C4-2B (cell line): ENCODE measurements around the gene SVIP.

ENCODE experiments used
- H3K27ac ChIP-seq: fragments of 450-650 bp; 2 replicates; pipeline ENCODE4 v1.5.1; 2017
- ZFX ChIP-seq: fragments of 450-650 bp; IDR thresholded peaks from 2 replicates; pipeline ENCODE4 v1.6.1; 2017
- TF ChIP-seq, protein P1 (sequence below): fragments of 450-650 bp; conservative IDR thresholded peaks from 2 replicates; pipeline ENCODE4 v1.5.1; 2017; ENCODE audit warnings: mild to moderate bottlenecking

Gene SVIP

GRCh38 chr11:22851477-22851876 is 21.9 kb upstream of the SVIP start:
- no peak overlapping the region for H3K27ac ChIP-seq
- TF ChIP-seq, protein P1, sequence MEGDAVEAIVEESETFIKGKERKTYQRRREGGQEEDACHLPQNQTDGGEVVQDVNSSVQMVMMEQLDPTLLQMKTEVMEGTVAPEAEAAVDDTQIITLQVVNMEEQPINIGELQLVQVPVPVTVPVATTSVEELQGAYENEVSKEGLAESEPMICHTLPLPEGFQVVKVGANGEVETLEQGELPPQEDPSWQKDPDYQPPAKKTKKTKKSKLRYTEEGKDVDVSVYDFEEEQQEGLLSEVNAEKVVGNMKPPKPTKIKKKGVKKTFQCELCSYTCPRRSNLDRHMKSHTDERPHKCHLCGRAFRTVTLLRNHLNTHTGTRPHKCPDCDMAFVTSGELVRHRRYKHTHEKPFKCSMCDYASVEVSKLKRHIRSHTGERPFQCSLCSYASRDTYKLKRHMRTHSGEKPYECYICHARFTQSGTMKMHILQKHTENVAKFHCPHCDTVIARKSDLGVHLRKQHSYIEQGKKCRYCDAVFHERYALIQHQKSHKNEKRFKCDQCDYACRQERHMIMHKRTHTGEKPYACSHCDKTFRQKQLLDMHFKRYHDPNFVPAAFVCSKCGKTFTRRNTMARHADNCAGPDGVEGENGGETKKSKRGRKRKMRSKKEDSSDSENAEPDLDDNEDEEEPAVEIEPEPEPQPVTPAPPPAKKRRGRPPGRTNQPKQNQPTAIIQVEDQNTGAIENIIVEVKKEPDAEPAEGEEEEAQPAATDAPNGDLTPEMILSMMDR = no peak
- no peak for TF ChIP-seq ZFX

DNA sequence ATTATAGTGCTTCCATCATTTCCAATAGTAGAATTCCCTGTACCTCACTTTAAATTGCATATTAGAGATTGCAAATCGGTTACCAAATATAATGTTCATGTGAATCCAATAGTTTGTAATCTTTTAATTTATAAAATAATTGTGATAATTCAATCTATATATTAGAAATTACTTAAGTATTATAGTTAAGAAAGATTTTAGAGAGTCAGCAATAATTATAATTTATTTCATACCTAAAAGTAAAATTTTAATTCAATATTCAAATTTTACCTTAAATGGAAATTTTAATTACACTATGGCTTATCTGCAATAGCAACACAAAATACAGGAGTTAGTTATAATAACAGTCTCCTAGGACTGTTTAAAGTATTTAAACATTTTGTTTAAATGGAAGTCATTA is 17.1 kb upstream of the SVIP start:
- TF ChIP-seq, protein P1 = no peak
- TF ChIP-seq ZFX = no peak
- H3K27ac ChIP-seq = no peak overlapping the region

- TF ChIP-seq ZFX = no peak
- TF ChIP-seq, protein P1 = no peak
- no peak overlapping the region for H3K27ac ChIP-seq
Observed at GRCh38 chr11:22832315-22833015, 2.9 kb upstream of the SVIP start.

- TF ChIP-seq, protein P1 = peak; percentile 70
- no peak for TF ChIP-seq ZFX
- H3K27ac ChIP-seq = no peak overlapping the region
Observed at GRCh38 chr11:22830082-22830414, 447 bp upstream of the SVIP start.

GRCh38 chr11:22828373-22828772 is 1.2 kb downstream of the SVIP start:
- TF ChIP-seq, protein P1 = no peak
- TF ChIP-seq ZFX = no peak
- no peak overlapping the region for H3K27ac ChIP-seq

- H3K27ac ChIP-seq = no peak overlapping the region
- no peak for TF ChIP-seq ZFX
- TF ChIP-seq, protein P1 = no peak
Observed at GRCh38 chr11:22822203-22822602, 7.4 kb downstream of the SVIP start.

DNA sequence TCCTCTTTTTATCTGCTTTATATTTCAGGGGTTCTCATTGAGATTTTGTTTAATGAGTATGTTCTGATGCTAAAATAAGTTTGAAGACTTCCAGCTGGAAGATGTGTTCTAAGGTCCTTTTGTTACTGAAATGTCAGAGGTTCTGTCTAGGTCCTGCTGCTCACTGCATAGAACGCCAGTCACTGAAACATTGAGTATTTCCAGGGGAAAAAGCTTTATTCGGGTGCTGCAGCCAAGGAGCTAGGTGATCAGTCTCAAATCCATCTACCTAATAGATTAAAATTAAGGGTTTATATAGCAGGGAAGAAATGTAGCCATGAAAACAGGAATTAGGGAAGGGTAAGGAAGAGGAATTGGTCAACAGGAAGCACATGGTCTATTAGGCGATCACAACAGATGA is 19.7 kb downstream of the SVIP start:
- TF ChIP-seq ZFX = no peak
- TF ChIP-seq, protein P1 = no peak
- H3K27ac ChIP-seq = no peak overlapping the region
